ENCODE results near the gene TRAF3IP1.
"Not testable (repeated sequence)": the region's sequence is repeated elsewhere in the genome, so short reads cannot be mapped to it uniquely, and the experiment has no call there.

Gene TRAF3IP1

DNA sequence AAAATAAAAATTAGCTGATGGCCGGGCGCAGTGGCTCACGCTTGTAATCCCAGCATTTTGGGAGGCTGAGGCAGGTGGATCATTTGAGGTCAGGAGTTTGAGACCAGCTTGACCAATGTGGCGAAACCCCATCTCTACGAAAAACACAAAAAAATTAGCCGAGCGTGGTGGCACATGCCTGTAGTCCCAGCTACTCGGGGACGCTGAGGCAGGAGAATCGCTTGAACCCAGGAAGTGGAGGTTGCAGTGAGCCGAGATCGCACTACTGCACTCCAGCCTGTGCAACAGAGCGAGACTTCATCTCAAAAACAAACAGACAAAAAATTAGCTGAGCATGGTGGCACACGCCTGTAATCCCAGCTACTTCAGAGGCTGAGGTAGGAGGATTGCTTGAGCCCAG lies 9.6 kb upstream of the TRAF3IP1 start:
- DNase-seq, result not testable (repeated sequence)

DNA sequence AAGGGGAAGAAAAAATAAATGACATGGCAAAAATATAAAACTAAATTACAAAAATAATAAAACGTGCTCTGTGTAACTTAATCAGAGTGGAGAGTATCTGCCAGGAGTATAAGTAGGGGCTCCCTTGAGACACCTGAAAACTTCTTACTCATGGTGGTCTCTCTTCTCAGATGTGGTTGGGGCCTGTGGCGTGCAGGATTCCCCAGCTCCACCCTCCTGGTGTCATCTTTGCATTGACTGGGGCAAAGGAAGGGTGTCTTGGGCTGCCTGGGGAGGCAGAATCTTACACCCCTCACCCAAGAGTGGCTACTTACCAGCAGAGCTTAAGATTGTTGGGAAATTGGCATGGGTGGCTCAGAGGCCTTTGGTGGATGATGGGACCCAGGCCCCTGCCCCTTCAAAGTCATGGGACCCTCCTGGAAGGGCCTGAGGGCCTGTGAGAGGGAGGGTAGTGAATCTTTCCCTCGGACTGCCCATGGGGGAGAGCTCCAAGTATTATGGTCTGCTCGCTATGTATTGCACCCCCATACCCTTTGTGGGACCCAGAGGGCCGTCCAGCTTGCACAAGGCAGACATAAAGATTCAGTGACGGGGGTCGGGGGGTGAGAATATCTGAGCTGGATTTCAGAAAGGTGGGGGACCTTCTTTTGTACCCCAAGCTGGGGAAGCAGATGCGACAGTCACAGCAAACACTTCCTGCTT lies 6.9 kb upstream of the TRAF3IP1 start:
- DNase-seq, result no peak

DNA sequence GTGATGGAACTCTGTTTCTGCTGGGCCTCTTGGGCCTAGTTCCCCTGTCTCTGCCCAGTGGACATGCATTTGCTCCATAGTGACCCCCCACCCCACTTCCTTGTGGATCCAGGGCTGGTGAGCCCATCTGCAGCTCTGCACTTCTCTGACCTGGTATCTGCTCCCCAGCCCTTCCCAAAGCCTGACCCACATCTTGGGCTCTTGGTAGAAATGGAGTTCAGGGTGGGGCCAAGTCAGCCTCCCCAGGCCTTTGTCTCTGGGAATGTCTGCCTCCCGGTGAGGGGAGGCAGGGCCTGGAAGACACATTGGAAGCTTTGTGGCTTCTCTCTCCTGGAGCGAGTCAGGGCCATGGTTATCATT lies 6.3 kb upstream of the TRAF3IP1 start:
- DNase-seq, result no peak

DNA sequence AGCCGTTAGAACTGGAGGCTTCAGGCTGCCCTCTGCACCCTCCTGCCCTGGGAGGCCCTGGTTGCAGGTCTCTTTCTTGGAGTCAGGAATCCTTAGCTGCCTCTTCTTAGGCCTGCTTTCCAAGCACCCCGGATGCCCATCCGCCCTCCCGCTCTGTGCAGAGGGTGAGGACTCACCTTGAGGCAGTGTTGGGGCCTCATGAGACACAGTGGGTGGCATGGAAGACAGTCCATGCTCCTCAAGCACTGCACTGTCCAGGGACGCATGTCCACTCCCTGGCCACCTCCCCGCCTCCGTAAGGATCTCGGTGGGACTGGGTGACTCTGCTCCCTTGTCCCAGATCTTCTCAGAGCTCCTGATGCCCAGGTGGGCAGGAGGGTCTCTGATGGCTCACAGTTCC lies 5.7 kb upstream of the TRAF3IP1 start:
- no peak for DNase-seq

DNA sequence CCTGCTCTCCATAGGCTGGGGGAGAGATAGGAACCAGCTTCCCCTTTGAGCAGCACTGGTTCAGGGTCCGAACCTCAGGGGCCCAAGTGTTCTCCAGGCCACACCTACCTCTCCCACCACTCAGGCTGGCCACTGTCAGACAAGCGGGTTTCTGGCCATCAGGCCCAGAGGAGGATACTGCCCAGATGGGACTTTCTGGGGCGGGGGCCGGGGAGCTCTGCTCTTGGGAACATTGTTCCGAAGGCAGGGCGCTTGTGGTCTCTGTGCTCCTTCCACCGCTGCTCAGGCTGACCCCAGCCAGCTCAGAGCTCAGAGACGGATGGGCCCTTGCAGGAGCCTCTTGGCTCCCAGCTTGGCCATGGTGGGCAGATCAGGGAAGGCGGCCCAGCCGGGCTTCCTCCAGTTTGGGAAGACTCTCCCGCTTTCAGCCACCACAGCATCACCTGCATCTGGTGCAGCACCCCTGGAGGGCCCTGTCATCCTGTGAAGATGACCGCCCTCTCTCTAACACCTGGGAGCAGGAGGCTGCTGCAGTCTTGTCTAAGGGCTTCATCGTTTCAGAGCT lies 5.2 kb upstream of the TRAF3IP1 start:
- DNase-seq, result no peak

DNA sequence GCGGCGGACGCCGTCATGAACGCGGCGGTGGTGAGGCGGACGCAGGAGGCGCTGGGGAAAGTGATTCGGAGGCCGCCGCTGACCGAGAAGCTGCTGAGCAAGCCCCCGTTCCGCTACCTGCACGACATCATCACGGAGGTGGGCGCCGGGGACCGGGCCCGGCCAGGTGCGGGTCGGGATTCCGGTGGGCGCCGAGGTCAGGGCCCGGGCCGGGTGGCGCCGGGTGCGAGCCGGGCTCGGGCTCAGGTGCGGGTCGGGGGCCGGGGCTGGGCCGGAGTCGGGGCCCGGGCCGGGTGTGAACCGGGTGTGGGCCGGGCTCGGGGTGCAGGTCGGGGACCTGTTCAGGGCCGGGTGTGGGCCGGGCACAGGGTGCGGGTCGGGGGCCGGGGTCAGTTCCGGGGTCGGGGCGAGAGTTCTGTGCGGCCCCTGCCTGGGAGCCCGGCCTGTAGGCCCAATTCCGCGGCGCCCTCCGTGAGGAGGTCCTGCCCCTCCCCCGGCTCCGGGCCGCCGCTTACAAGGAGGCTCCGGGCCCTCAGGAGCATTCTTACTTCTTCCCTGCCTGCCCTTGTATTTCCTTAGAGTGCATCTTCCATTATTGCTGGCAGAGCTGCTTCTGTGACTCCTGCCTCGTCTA lies 447 bp downstream of the TRAF3IP1 start:
- no peak for DNase-seq

DNA sequence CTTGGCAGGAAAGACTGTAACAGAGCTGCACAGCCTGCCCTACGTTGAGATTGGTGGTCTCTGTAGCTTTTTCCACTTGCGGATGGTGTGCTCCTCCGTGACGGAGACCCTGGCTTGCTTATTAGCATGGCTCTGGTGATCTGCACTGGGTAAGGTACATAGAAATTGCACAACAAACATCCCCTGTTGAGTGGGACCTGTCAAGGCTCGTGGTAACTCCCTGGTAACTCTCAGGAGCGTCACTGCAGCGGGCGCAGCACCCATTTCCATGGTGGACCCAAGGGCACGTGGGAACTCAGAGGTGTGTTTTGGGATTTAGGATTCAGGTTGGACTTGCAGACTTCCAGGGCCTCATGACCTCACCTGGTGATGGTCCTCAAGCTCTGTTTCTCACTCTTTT lies 1.1 kb downstream of the TRAF3IP1 start:
- no peak for DNase-seq

DNA sequence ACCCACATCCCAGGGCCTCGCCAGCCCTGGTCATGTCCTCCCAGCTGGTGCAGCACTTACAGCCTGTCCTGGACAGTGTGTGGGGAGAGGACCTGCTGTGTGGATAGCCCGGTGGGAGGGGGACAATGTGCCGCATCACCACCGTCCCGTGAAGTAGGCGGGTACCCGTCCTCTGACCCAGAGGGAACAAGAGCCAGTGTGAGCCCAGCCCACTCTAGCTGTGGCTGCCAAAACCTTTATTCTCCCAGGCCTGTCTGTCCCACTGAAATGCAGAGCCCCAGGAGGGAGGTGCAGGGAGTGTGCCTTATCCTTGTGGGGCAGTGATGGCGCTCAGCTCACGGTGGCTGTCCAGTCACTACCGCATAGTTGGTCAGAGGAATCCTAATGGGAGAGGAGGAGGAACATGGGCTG lies 1.7 kb downstream of the TRAF3IP1 start:
- no peak for DNase-seq

DNA sequence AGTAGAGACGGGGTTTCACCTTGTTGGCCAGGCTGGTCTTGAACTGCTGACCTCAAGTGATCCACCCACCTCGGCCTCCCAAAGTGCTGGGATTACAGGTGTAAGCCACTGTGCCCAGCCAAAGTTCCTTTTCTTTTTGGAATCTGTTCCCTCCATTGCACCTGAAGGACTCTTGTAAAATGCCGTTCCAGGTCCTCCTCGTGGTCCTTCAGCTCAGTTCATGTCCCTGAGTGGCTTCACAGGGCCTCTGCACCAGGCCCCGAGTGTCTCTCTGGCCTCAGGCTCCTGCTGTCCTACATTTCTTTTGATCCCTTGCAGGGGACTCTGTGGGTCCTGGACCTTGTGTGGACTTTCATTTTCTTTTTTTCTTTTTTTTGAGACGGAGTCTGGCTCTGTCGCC lies 3.9 kb downstream of the TRAF3IP1 start:
- not testable (repeated sequence) for DNase-seq

DNA sequence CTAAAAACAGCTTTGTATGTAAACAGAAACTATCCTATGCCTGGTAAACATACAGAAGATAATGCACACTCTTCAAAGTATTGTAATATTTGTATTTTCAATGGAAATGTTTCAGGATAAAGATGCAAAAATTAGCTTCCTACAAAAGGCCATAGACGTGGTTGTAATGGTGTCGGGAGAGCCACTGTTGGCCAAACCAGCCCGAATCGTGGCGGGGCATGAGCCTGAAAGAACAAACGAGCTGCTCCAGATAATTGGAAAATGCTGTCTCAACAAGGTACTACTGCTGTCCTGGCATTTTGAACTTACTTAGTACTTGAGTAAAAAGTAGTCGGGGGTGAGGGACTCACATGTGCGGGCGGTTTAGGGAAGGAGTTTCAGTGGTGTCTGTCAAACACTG lies 5.4 kb downstream of the TRAF3IP1 start:
- DNase-seq, result no peak

DNA sequence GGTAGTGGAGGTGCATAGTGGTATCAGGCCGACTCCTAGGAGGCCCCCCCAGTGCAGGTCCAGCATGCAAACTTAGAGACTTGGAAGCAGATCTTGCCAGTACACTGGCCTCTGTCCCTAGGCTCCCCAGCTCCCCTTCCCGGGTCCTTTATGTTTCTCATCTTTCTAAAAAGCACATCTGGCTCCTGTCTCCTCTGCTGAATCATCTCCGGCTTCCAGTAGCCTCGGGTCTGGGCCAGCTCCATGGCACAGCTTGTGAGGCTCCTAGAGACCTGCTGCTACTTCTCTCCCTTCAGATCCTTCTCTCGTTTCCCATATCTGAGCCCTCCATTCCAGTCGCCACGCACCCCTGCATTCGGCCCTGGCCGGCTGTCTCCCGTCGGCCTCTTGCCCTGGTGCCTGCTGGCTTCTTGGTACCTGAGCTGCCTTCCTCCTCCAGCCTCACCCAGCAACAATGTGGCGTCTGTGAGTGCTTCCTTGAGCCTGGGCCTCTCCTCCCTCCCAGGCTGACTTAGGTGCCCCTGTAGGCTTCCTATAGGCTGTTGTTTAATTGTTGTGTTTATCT lies 6.6 kb downstream of the TRAF3IP1 start:
- no peak for DNase-seq

DNA sequence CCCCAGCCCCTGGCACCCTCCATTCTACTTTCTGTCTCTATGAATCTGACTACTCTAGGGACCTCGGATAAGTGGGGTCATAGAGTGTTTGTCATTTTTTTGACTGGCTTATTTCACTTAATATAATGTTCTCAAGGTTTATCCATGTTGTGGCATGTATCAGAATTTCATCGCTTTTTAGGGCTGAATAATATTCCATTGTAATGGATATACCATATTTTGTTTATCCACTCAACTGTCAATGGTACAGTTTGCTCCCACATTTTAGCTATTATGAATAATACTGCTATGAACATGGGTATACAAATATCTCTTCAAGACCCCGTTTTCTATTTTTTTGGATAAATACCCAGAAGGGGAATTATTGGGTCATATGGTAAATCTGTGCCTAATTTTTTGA lies 7.4 kb downstream of the TRAF3IP1 start:
- DNase-seq, result no peak

DNA sequence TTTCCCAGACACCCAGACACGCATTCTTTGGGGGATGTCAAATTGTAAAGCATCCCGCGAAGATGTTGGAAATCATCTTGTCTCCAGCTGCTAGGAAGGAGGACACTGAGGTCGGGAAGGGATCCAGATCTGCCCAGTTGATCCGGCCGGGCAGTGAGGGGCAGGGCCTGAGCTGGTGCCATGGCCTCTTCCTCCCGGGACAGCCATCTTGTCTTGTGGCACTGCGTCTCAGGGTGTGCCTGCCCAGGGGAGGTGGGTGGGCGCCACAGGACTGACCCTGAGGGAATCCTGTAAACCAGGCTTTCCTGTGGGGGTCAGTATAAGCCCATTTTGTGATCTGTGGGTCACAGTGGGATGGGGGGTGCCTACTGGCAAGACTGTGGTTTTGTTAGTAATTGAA lies 10.1 kb downstream of the TRAF3IP1 start:
- DNase-seq, result no peak

DNA sequence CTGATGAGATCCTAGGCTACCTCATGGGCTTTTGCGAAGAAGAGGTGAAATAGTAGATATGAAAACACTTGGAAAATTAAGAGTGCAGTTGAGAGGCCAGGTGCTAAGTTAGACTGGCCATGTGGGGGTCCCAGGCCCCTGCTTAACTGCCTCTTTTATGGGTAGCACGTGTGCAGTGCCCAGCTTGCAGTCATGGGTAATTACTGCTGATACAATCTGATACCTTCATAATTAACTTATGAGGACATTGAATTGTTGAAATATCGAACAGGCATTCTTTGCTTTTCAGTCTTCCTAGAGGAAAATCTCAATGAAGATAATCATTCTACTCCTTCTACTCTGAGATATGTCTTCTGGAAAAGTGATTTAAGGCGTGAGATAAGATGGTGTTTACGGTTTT lies 11.6 kb downstream of the TRAF3IP1 start:
- no peak for DNase-seq

DNA sequence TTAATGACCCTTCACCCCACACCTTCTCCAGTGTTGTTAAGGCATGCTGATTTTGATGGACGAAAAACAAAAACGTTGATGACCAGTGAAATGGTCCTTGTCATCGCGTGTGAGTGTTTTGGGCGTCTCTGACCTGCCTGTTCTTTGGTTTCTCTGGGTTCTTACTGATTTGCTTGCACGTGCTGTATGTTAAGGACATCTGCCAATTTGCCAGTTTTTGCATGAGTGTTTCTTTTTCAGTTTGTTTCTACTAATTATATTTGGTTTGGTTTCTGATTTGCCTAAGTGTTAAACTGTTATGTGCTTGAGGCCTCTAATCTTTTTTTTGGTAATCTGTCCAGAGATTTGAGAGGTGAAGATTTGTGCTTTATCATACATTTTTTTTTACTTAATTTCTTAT lies 14.6 kb downstream of the TRAF3IP1 start:
- DNase-seq, result no peak

DNA sequence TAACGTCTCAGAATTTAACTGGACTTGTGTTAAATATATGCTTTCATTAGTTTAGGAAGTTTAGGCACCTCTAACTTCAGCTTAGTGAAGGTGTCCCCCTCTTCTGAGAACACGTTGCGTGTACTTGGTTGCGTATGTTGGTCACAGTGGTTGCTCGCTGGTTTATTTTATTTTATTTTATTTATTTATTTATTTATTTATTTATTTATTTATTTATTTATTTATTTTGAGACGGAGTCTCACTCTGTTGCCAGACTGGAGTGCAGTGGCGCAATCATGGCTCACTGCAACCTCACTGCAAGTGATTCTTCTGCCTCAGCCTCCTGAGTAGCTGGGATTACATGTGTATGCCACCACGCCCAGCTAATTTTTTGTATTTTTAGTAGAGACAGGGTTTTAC lies 15.3 kb downstream of the TRAF3IP1 start:
- DNase-seq, result not testable (repeated sequence)

DNA sequence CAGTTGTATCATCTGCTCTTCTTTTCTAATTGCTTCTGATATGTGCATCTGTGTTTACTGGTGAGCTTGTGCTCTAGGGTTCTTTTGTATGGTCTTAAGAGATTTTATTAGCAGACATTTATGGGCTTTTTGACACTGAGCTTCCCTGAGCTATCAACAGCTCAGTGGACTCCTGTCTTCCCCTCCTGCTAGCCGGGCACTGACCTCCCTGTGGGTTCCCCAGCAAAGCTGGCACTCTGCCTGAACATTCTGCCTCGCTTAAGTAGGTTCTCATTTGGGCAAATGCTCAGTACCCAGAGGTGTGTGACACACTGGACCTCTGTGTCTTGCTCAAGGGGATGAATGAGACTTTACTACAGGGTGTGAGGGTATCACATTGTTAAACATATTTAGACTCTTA lies 15.8 kb downstream of the TRAF3IP1 start:
- no peak for DNase-seq

DNA sequence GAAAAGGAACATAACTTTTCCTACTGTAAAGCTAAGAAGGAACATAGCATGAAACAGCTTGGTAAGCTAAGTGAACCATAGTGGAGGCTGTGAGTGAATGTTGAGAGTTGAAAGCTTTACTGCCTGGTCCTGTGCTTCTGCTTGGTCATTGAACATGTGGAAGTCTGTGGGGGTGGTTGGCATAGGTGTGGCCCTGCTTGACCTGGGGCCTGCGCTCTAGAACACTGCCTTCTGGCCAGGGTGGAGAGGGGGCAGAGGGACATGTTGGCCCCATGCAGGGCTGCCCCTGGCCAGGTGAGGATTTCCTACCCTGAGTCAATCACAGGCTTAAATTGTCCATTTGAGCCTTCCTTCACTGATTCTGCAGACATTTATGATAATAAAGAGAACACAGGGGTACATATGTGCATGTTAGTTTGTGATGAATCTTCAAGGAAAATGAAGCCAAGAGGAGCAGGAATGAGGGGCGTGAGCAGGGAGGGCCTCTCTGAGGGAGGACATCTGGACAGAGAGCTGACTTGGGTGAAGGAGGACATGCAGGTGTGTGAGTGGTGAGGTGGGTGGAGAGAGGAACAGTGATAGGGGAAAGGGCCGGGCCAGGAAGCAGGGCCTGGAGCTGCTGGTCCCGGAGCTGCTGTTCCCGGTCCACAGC lies 16.6 kb downstream of the TRAF3IP1 start:
- no peak for DNase-seq

DNA sequence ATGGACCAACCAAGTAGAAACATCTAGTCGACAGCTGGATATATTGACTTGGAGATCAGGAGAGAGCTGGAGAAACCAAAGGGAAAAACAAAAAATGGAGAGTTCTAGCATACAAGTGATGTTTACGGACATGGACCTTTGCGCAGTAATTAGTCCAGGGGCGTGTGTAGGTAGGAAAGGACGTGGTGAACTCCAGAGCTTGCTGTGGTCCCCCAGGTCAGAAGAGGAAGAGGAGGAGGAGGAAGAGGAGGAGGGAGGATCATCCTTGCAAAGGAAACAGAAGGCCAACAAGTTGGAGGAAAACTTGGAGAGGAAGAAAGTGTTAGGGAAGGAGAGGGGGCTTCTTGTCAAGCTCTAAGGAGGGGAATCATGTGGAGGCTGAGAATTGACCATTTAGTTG lies 17.5 kb downstream of the TRAF3IP1 start:
- DNase-seq, result no peak

DNA sequence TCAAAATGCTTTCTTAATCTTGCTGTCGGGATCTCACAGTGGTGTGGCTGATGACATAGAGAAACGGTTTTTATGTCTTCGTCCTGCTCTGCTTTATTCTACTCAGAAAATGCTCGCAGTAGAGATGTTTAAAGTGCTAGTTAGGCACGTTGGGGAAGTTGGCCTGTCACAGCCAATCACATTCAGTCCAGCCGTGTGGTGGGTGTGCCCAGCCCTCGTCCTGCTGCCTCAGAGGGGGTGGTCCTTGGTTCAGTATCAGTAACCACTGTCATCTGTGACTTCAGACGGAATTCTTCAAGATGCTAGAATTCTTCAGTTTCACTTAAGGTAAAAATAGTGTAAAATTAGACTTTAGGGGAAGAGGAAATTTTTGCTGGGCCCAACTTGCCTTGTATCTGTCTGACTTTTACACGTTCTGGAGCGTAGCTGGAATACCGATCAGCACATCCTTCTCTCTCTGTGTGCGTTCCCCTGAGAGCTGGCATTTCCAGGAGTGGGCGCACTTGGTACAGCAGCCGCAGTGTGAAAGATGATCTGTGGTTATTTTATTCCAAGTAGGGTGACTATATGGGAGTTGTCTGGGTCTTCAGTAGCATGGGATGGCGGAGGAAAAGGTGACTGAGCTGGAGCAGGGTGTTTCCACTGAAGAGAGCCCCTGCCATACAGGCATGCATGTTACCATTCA lies 18.5 kb downstream of the TRAF3IP1 start:
- DNase-seq, result no peak

DNA sequence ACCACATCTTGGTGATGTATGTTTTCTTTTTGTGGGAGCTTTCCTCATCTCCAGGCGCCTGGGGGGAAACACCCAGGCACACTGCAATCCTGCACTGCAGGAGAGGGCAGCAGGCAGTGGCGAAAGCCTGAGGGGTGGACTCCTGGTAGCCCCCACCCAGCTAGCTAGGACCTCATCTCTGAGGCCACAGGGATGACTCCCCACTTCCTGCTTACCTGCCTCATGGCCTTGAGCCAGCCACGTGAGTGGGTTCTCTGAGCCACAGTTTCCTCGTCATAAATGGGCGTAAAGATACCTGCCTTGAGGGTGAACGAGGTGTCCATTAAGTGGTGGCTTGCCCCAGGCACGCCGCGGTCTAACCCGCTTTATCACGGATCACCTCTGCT lies 19.1 kb downstream of the TRAF3IP1 start:
- DNase-seq, result no peak

DNA sequence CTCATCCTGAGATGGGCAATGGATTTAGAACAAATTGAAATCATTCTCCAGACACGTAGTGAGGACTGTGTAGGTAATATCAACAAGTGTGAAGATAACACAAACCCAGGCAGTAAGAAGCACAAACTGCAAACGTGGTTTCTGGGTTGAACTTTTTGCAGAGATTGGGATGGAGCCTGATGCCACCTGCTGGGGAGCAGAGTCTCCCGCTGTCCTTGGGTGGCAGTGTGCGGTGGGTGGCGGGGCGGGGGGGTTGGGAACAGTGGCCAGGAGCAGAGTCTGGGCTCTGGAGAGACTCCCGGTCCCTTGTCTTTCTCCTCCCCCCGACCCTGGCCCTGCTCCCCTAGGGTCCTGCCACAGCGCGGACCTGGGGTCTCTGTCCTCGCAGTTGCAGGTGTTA lies 19.5 kb downstream of the TRAF3IP1 start:
- DNase-seq, result no peak

DNA sequence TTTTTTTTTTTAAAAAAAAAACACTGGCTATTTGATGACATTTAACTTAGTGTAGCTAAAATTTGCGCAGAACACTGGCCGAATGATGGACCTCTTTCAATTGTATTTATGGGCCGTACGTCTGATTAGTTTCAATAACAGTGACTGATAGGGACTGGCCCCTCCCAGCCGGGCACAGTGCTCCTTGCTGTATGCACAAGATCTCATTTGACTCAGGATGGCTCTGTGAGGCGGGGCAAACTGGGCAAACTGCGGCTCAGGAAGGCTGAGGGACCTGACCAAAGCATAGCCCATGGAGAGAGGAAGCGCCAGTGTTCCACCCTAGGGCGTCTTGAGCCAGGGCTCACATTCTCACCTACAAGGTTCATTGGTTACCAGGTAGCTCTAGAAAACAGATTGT lies 21.2 kb downstream of the TRAF3IP1 start:
- no peak for DNase-seq
